CD4-positive, CD25-positive, alpha-beta regulatory T cell (primary cell): ENCODE results near the gene HES4. TPM values are rescaled to one million over a fixed set of nuclear protein-coding genes. Genes with fewer than 3 reads are reported as not detected.
A peak's percentile ranks its signal among the peaks of the same experiment; 100 is the strongest.
"Not testable (repeated sequence)": the region's sequence is repeated elsewhere in the genome, so short reads cannot be mapped to it uniquely, and the experiment has no call there.

ENCODE experiments used
- ATAC-seq, 2 donors: fragments of 150-1000 bp; cut with Tn5 transposase; one replicate each; pipeline ENCODE4 v1.10.0; 2021; ENCODE audit warnings: low read depth in 2 of 2, moderate number of reproducible peaks in 2 of 2, moderate library complexity in 1 of 2
- DNase-seq, 3 donors: peaks; one replicate each; pipeline versions ENCODE4 v3.0.0 to v3.0.0-alpha.2; 2012 to 2022; ENCODE audit warnings: mixed read lengths in 1 of 3
- H3K27ac ChIP-seq: one replicate; pipeline ENCODE4 v1.7.0; 2013; ENCODE audit warnings: mild to moderate bottlenecking, low read length; ENCODE audit not compliant: insufficient read depth, poor library complexity, severe bottlenecking
- H3K27me3 ChIP-seq: one replicate; pipeline ENCODE4 v1.7.0; 2013; ENCODE audit warnings: low read length; ENCODE audit not compliant: control insufficient read depth, insufficient read depth
- H3K36me3 ChIP-seq: one replicate; pipeline ENCODE4 v1.7.0; 2013; ENCODE audit warnings: mild to moderate bottlenecking, low read length, moderate library complexity; ENCODE audit not compliant: control insufficient read depth, insufficient read depth
- H3K4me1 ChIP-seq: 2 replicates; pipeline ENCODE4 v1.7.0; 2013; ENCODE audit warnings: mild to moderate bottlenecking, low read length; ENCODE audit not compliant: insufficient read depth, control insufficient read depth, poor library complexity, severe bottlenecking
- H3K4me3 ChIP-seq: one replicate; pipeline ENCODE4 v1.7.0; 2013; ENCODE audit warnings: low read depth, mild to moderate bottlenecking, low read length, moderate library complexity
- H3K9me3 ChIP-seq, 2 experiments: 1 replicate in 1 of 2; 2 replicates in 1 of 2; pipeline ENCODE4 v1.7.0; 2013; ENCODE audit warnings: low read length in 2 of 2, mild to moderate bottlenecking in 1 of 2, moderate library complexity in 1 of 2; ENCODE audit not compliant: control insufficient read depth in 2 of 2
- H3K27ac Mint-ChIP-seq, 3 donors: one replicate each; pipeline ENCODE4 v1.8.0; 2020 to 2022; ENCODE audit warnings: mild to moderate bottlenecking in 3 of 3, mixed read lengths in 3 of 3, moderate library complexity in 2 of 3
- H3K27me3 Mint-ChIP-seq: one replicate; pipeline ENCODE4 v1.8.0; 2022; ENCODE audit warnings: mild to moderate bottlenecking, mixed read lengths
- H3K36me3 Mint-ChIP-seq: one replicate; pipeline ENCODE4 v1.8.0; 2020; ENCODE audit warnings: mixed read lengths
- H3K4me1 Mint-ChIP-seq, 4 donors: one replicate each; pipeline ENCODE4 v1.8.0; 2020 to 2022; ENCODE audit warnings: mixed read lengths in 4 of 4, mild to moderate bottlenecking in 1 of 4
- H3K4me3 Mint-ChIP-seq, 4 donors: one replicate each; pipeline ENCODE4 v1.8.0; 2020 to 2022; ENCODE audit warnings: mild to moderate bottlenecking in 4 of 4, mixed read lengths in 4 of 4, moderate library complexity in 3 of 4
- H3K9me3 Mint-ChIP-seq, 7 donors: one replicate each; pipeline ENCODE4 v1.8.0; 2020 to 2022; ENCODE audit warnings: mixed read lengths in 7 of 7, mild to moderate bottlenecking in 3 of 7, moderate library complexity in 2 of 7
- polyA plus RNA-seq, 4 donors: library from polyadenylated mRNA; unstranded; fragments of 300-500 nt; fragmentation: Illumina TruSeq; gene quantifications; one replicate each; pipeline ENCODE4 v1.2.3, GENCODE V29; 2021
- total RNA-seq: library from RNA; stranded (reverse); gene quantifications from one replicate; pipeline ENCODE4 v1.2.3, GENCODE V29; 2022

Gene HES4
- total and polyA plus RNA-seq, 5 donors from 2014 or later: 0.21 to 25.9 (median 1.2) TPM; not detected in 1

GRCh38 chr1:992362-992761 is 7.5 kb downstream of the HES4 start:
- Mint-ChIP-seq H3K27me3 (peaks cover 66% of the 10 kb centered on the region), H3K27ac (no peak overlapping the region), H3K4me3 (no peak overlapping the region), H3K9me3 (peaks cover 0 to 4% (median 1%) of the 10 kb centered on the region in 7 donors), H3K36me3 (no peaks in the 10 kb centered on the region), H3K4me1 (peaks cover 0 to 18% (median 10%) of the 10 kb centered on the region in 4 donors)
- H3K4me3 ChIP-seq: no peak overlapping the region
- H3K4me1 ChIP-seq: peaks cover 3% of the 10 kb centered on the region
- no peaks in the 10 kb centered on the region for H3K9me3 ChIP-seq
- no peaks in the 10 kb centered on the region for H3K36me3 ChIP-seq
- DNase-seq (no peak), ATAC-seq (no peak)
- H3K27ac ChIP-seq: no peak overlapping the region
- H3K27me3 ChIP-seq: peaks cover 4% of the 10 kb centered on the region

DNA sequence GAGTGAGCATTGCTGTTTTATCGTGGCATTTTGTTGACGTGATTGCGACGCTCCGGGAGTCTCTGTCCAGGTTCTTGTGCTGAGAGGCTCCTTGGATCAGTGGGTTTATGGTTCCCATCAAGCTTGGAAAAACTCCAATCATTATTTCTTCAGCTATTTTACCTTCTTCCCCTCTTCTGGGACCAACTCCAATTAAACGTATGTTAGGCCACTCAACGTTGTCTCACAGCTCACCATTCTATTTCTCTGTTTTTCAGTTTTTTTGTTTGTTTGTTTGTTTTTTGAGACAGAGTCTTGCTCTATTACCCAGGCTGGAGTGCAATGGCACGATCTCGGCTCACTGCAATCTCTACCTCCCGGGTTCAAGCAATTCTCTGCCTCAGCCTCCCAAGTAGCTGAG is 8.0 kb downstream of the HES4 start:
- Mint-ChIP-seq H3K9me3 (peaks cover 0 to 4% (median 1%) of the 10 kb centered on the region in 7 donors), H3K4me1 (peaks cover 0 to 17% (median 9%) of the 10 kb centered on the region in 4 donors), H3K4me3 (no peak overlapping the region), H3K27me3 (peaks cover 63% of the 10 kb centered on the region), H3K36me3 (no peaks in the 10 kb centered on the region), H3K27ac (no peak overlapping the region)
- H3K4me3 ChIP-seq: no peak overlapping the region
- DNase-seq (no peak), ATAC-seq (no peak)
- no peaks in the 10 kb centered on the region for H3K36me3 ChIP-seq
- peaks cover 3% of the 10 kb centered on the region for H3K4me1 ChIP-seq
- H3K27ac ChIP-seq: no peak overlapping the region
- peaks cover 4% of the 10 kb centered on the region for H3K27me3 ChIP-seq
- H3K9me3 ChIP-seq: no peaks in the 10 kb centered on the region

GRCh38 chr1:991275-991674 is 8.6 kb downstream of the HES4 start:
- Mint-ChIP-seq H3K27me3 (peaks cover 65% of the 10 kb centered on the region), H3K4me3 (peak overlapping the region in 1 of 4 donors; percentile 58), H3K4me1 (peaks cover 0 to 17% (median 8%) of the 10 kb centered on the region in 4 donors)
- H3K27me3 ChIP-seq, H3K36me3 ChIP-seq, H3K27ac Mint-ChIP-seq, H3K27ac ChIP-seq, H3K9me3 ChIP-seq, H3K36me3 Mint-ChIP-seq, H3K9me3 Mint-ChIP-seq, DNase-seq, ATAC-seq, H3K4me1 ChIP-seq, H3K4me3 ChIP-seq: not testable (repeated sequence)

GRCh38 chr1:988061-988460 is 11.8 kb downstream of the HES4 start:
- H3K4me1 Mint-ChIP-seq: peaks cover 0 to 12% (median 2%) of the 10 kb centered on the region in 4 donors
- H3K27me3 Mint-ChIP-seq: peaks cover 67% of the 10 kb centered on the region
- not testable (repeated sequence) for H3K27ac ChIP-seq, H3K4me1 ChIP-seq, H3K27ac Mint-ChIP-seq, H3K36me3 Mint-ChIP-seq, H3K4me3 Mint-ChIP-seq, H3K9me3 ChIP-seq, H3K9me3 Mint-ChIP-seq, H3K4me3 ChIP-seq, H3K36me3 ChIP-seq, H3K27me3 ChIP-seq, DNase-seq, ATAC-seq

GRCh38 chr1:985126-985525 is 14.8 kb downstream of the HES4 start:
- Histone ChIP-seq H3K9me3 (no peaks in the 10 kb centered on the region), H3K4me1 (peaks cover 4% of the 10 kb centered on the region), H3K27ac (no peak overlapping the region), H3K4me3 (no peak overlapping the region), H3K36me3 (no peaks in the 10 kb centered on the region), H3K27me3 (peaks cover 7% of the 10 kb centered on the region)
- H3K27ac Mint-ChIP-seq: no peak overlapping the region
- no peaks in the 10 kb centered on the region for H3K4me1 Mint-ChIP-seq
- H3K27me3 Mint-ChIP-seq: peaks cover 50% of the 10 kb centered on the region
- DNase-seq: no peak
- H3K4me3 Mint-ChIP-seq: no peak overlapping the region
- H3K9me3 Mint-ChIP-seq: no peaks in the 10 kb centered on the region
- no peaks in the 10 kb centered on the region for H3K36me3 Mint-ChIP-seq
- no peak for ATAC-seq

DNA sequence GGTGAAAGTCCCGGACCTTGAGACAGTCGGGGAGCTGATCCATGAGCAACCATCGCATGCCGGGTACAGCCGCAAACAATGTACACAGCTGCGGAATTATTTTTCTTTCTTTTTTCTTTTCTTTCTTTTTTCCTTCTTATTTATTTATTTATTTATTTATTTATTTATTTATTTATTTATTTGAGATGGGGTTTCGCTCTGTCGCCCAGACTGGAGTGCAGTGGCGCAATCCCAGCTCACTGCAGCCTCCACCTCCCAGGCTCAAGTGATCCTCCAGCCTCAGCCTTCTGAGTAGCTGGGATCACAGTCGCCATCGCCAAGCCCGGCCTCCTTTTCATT is 15.5 kb downstream of the HES4 start:
- H3K4me3 ChIP-seq: no peak overlapping the region
- Mint-ChIP-seq H3K36me3 (no peaks in the 10 kb centered on the region), H3K4me1 (no peaks in the 10 kb centered on the region), H3K27ac (no peak overlapping the region), H3K27me3 (peaks cover 47% of the 10 kb centered on the region), H3K9me3 (peaks cover 0 to 3% (median 0%) of the 10 kb centered on the region in 7 donors), H3K4me3 (no peak overlapping the region)
- DNase-seq (no peak), ATAC-seq (no peak)
- H3K27me3 ChIP-seq: peaks cover 4% of the 10 kb centered on the region
- no peaks in the 10 kb centered on the region for H3K36me3 ChIP-seq
- no peaks in the 10 kb centered on the region for H3K9me3 ChIP-seq
- H3K27ac ChIP-seq: no peak overlapping the region
- H3K4me1 ChIP-seq: peaks cover 4% of the 10 kb centered on the region

DNA sequence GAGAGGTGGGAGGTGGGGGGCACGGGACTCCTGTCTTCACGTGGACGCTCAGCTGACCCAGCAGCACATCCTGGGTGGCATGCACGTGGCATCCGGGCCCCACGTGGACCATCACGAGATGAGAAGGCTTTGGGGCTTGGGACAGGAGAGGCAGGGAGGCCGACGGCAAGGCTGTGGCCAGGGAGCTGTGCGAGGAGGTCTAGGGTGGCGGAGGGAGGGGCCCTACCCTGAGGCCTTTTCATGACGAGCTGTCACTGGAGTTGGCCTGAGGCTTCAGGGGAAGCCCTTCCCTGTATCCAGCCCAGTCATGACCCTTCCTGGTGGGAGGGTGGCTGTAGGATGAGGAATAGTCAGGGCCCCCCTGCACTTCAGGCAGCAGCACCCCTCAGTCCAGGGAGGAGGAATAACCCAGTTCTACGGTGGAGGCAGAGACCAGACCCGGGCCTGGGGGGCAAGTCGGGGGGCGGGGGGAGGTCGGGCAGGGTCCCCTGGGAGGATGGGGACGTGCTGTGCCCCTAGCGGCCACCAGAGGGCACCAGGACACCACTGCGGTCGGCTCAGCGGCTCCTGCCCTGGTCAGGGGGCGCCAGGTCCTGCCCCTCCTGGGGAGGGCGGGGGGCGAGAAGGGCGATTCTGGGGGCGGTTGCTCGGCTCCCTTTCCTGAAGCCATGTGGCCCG is 16.0 kb downstream of the HES4 start:
- Histone ChIP-seq H3K27ac (no peak overlapping the region), H3K27me3 (peaks cover 3% of the 10 kb centered on the region), H3K4me3 (no peak overlapping the region), H3K36me3 (no peaks in the 10 kb centered on the region), H3K4me1 (peaks cover 4% of the 10 kb centered on the region), H3K9me3 (no peaks in the 10 kb centered on the region)
- no peak overlapping the region for H3K4me3 Mint-ChIP-seq
- H3K4me1 Mint-ChIP-seq: no peaks in the 10 kb centered on the region
- peaks cover 42% of the 10 kb centered on the region for H3K27me3 Mint-ChIP-seq
- H3K27ac Mint-ChIP-seq: no peak overlapping the region
- no peaks in the 10 kb centered on the region for H3K36me3 Mint-ChIP-seq
- DNase-seq (peak; percentile 35 to 54 (median 45)), ATAC-seq (peak; percentile 61 to 64)
- peaks cover 0 to 3% (median 0%) of the 10 kb centered on the region in 7 donors for H3K9me3 Mint-ChIP-seq

DNA sequence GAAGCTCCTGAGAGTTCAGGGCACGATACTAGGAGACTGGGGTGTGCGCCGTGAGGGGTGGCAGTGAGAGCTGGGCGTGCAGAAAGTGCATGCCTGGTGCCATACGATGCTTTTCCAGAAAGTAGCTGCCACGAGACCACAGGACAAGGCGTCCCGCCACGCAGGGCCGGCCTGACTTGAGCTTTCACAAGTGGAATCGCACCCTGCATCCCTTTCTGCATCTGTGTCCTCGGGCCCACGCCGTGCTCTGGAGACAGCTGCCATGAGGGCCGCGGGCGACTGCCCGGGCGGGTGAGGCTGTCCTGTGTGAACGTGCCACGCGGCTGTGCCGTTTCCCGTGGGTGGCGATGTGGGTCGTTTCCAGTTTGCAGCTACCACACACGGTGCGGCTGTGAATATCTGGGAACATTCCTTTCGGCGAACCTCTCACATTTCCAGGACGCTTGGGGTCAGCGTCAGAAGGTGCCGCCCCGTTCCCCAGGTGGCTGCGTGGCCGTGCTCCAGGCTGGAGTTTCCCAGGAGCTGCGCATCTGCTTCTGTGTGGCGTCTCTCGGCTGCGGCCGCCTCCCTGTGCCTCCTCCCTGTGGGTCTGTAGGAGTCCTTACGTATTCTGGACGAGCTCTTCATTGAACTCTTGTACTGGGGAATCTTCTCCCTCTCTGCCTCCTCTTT is 17.0 kb downstream of the HES4 start:
- H3K36me3 ChIP-seq: no peaks in the 10 kb centered on the region
- peaks cover 0 to 7% (median 0%) of the 10 kb centered on the region in 7 donors for H3K9me3 Mint-ChIP-seq
- no peak overlapping the region for H3K27ac Mint-ChIP-seq
- H3K27me3 ChIP-seq: peaks cover 3% of the 10 kb centered on the region
- H3K4me1 ChIP-seq: peaks cover 4% of the 10 kb centered on the region
- no peaks in the 10 kb centered on the region for H3K9me3 ChIP-seq
- peaks cover 32% of the 10 kb centered on the region for H3K27me3 Mint-ChIP-seq
- peaks cover 0 to 4% (median 0%) of the 10 kb centered on the region in 4 donors for H3K4me1 Mint-ChIP-seq
- no peak overlapping the region for H3K4me3 Mint-ChIP-seq
- no peak for ATAC-seq
- no peak for DNase-seq
- H3K27ac ChIP-seq: no peak overlapping the region
- no peak overlapping the region for H3K4me3 ChIP-seq
- H3K36me3 Mint-ChIP-seq: no peaks in the 10 kb centered on the region
